ENCODE results near the gene FILIP1L.

Gene FILIP1L

DNA sequence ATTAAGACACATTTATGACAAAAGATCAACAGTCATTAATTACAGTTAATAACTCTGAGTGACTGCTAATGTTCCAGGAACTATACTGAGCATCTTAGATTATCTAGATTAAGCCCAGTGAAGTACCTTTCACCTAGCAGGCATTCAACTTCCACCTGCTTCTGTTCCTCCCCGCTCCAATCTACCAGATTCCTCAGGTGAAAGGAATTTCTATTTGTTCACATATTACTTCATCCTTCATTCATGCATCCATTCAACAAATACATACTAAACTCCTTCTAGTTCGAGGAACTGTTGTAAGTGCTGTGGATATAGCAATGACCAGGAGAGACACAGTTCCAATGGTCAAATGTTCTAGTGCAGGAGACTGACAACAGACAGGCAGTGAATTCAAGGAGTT is 139.3 kb downstream of the FILIP1L start:
- DNase-seq (ENCODE audit: low read depth, low spot score), result no peak

DNA sequence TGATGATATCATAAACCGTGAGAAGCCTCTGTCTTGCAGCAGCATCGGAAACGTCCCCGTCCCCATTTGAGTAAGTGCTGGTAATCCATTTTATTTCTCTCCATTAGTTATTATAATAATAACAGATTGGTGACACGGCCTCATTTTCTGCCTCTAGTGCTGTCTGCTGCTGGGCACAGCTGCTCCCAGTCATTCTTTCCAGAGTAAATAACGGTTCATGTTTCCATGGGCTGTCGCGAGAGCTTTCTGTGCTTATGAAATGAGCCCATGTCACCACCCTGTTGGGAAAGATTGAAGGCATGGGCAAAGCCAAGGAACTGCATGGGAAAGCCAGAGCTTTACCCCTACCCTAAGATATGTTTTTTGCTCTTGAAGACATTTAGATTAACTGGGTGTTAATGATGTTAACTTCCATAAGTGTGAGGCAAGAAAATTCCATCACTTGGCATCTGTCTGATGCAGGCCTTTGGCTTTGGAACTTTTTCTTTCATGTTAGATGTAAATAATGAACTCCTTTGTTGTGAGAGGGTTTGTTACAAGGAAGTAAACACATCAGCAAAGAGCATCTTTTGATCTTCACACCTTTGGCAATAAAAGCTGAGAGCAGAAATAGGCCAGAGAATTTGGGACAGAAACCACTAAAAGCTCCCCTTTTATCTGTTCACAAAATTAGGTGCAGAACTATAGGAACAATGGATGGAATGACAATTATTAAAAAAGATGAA is 141.8 kb downstream of the FILIP1L start:
- no peak for DNase-seq (ENCODE audit: low read depth, low spot score)

DNA sequence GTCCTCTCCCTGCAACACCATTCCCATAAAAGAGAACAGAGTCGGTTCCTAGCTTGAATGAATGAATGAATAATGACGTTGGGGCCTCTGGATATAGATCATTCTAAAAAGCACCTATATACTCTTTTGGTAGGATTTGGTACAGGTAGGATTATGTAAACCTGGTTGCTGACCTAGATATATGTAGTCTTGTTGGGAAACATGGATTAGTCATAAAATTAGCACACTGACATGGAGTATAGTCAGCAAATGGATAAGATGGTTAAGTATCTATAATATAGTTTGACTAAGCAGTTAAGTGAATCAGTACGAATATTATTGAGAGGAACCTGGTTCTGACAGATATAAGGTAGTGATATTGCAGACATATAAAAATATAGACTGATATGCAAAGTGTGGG is 142.5 kb downstream of the FILIP1L start:
- no peak for DNase-seq (ENCODE audit: low read depth, low spot score)

DNA sequence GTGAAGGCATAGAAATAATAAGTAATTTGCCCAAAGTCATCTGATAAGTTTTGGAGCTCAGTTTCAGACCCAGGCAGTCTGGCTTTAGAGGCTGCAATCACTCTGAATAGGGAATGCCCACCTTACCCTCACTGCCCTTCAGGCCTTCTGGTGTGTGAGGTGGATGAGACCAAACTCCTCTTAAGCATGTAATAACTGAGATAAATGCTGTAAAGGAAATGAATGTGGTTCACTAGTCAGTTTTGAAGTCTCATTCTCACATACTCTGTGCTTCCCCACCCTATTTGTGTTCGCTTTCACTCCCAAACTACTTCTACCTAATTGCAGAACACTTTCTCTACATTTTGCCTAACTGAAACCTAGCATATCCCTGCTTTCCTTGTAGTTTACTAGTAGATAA is 144.1 kb downstream of the FILIP1L start:
- no peak for DNase-seq (ENCODE audit: low read depth, low spot score)

DNA sequence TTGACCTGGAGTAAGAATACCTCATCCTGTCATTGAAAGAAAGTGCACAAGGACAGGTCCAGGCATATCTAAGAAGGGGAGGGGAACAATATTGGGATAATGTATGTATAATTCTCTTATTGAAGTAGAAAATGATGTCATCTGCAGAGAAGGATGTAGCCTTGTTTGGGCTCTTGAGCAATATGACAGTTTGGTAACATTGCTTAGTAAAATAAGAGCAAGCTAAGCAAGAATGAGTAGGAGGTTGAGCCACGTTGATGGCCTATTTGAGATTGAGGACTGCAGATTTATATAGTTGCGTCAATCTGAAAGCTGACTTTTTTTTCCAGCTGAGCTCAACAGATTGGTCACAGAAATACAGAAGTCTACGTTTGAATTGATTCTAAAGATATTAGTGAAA is 145.2 kb downstream of the FILIP1L start:
- no peak for DNase-seq (ENCODE audit: low read depth, low spot score)

DNA sequence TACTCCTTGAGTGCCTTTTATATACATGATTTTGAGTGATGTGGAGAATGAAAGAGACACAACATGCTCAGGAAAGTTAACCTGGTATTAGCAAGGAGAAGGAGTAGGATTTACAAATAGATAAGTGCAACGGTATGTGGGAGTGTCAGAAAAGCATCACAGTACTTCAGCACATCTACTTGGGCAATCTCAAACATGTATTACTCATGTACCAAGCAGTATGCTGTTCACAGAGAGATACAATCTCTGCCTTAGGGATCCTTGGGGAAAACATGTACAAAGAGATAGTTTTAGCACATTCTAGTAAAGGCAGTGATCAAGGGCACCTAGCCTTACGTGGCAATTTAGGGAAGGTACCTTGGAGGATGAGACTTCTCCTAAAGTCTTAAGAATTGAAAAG is 146.5 kb downstream of the FILIP1L start:
- DNase-seq (ENCODE audit: low read depth, low spot score), result no peak

DNA sequence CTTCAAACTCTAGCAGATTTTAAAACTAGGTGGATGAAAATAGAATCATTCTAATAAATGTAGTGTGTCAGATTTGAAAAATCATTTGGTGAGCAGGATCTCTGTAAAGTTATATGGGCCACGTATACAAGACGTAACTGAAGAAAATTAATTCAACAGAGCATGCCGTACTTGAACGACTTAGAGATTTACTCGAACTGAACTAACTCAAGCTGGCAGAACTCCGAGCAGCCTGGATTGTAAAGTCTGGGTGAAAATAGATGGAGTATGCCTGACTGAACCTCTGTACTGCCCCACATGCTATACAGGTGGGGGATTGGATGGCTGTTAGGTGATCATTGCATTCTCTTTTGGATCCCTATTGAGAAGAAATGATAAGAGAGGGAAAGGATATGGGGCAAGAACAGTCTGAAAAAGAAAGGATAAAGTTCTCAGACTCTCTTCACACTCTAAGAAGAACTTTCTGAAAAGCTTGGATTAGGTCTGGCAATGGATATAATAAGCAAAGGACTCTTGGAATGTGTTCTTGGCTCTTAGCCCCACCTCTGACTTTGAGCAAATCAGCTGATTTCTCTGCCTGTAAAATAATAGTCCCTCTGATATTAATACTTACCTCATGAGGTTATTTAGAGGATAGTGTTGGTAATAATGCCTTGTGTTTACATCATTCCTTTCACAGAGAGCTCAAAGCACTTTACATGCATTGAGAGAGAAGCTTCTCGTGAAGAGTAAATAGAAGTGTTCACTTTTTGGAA is 147.5 kb downstream of the FILIP1L start:
- no peak for DNase-seq (ENCODE audit: low read depth, low spot score)

DNA sequence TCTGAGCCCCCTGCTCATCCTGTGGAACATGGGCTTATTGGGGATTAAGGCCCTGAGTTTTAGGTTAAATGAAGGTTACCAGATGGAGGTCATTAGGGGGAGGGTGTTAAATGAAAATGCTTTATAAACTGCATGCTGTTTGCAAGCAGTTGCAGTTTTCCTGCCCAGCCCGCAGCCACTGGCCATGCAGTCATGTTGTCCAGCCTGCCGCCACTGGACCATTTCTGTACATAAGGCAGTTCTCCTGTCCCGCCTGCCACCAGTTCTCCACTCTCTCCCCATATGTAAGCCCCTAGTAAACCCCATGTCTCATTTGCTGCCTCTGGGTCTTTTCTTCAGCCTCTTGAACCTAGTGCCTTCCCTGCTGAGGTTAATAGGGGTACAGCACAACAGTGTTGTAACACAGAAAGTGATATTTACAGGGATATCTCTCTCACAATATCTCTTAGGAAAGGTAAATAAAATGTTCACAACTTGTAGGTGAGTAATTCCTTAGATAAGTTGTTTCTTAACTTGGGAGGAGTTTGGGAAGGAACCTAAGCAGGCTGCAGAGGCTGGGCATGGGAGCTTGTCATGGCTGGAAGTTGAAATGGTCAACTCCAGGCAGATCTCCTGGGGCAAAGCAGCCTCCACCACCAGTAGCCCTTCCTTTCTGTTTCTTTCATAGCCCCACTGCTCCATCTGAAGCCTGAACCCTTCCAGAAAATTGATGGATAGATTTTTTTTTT is 148.5 kb downstream of the FILIP1L start:
- no peak for DNase-seq (ENCODE audit: low read depth, low spot score)

DNA sequence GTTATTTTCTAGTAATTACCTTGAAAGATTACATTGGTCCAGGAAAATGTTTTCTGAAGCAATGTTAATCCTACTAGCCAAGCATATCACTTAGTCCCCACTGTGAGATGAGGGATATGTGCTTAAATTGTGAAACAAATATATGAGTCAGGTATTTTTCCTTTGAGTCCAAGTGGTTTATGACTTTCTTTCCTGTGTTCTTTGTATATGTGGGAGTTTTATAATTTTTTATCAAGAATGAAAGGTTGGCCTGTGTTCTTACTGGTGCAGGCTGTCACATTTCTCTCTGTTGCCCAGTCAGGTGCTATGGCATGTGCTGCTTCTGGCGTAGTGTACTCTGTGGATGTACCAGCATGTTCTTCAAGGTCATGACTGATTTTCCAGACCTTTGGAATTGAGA is 149.2 kb downstream of the FILIP1L start:
- DNase-seq (ENCODE audit: low read depth, low spot score), result no peak

DNA sequence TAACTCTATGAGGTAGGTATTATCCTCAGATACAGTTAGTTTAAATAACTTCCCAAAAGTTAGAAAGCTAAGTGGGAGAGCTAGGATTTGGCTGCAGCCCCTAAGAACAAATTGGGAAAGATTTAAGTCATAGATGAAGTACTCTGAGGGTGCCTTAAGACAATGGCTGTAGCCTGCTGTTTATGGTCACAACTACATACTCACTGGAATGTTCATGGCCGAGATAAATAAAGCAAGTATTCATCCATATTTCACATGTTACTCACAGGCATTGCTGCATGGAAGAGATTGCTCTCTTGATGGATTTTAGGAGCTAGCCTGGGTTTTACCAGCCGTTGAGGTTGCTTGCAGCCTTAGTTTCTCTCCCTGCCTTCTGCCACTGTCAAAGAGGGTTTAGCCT is 151.6 kb downstream of the FILIP1L start:
- no peak for DNase-seq (ENCODE audit: low read depth, low spot score)

DNA sequence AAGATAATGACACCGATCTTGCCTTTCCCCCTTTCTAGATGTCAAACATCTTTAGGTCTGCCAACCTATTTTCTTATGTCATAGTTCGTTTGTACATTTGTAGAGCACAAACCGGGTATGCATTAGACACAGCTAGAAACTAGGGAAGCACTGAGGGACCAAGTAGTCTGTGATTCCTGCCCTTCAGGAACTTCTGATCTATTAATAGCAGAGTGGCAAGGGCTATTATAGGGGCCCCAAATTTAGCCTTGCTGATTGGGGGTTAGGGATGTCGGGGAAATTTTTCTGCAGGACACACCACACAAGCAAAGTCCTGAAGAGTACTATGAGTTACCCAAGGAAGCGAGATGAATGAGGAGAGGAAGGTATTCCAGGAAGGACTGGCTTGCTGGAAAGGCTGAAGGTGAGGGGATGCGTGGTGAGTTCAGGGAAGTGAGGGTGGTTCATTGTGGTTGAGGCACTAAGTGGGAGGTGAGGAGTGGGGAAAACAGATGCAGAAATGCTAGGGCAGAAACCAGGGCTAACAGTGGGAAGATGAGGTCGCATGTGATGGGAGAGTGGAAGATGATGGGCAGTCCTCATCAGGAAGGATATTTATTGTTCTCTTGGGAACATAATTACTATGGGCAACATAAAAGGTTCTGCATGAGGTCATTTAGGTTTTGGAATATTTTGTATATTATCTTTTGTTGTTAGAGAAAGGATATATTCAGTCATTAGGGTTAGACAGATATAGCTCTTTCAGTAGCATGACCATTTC is 152.4 kb downstream of the FILIP1L start:
- DNase-seq (ENCODE audit: low read depth, low spot score), result no peak

DNA sequence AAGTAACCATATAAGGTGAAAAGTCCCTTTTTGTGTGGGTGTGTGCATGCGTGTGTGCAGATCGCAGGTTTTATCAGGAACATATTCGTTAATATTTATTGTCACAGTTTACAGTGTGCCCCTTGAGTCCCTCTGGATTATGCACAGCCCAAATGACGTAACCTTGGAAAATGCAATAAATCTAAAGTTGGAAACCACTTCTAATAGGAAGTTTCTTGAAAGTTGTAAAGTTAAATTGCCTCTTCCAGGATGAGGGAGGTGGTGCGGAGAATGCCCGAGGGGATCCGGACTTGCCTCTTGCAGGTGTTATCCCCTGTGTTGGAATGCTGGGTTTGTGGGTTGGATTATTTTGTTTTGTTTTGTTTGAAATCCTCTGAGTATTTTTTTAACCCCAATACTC is 153.4 kb downstream of the FILIP1L start:
- DNase-seq (ENCODE audit: low read depth, low spot score), result no peak

DNA sequence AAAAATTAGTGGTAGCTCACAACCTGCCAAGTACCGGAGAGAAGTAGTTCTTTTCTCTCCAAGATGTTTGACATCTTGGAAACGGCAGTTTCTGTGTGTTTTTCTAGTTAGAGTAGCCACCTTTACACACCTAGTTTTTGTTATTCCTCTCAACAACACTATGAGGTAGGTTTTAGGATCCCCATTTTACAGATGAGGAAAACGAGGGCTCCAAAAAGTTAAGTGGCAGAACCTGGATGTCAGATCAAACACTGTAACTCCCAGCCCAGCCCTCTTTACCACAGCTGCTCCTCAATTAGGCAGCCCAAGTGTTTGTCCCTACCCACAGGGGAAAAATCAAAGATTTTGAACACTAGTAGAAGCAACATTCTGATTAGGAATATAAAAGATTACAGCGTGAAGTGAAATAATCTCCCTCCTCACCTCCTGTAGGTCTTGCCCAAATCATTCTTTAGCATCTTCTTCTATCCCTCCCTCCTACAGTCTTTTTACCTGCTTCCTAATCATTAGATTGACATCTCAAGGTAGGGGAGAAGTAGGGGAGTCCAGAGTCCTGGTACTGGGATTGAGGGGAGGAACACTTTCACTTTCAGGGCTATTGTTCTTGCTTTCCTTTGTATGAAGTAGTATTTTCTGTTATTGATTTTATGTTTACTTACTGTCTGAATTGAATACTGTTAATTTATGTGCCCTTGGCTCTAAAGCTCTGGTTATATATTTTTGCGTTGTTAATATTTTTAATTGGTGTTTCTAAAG is 154.0 kb downstream of the FILIP1L start:
- DNase-seq (ENCODE audit: low read depth, low spot score), result no peak

DNA sequence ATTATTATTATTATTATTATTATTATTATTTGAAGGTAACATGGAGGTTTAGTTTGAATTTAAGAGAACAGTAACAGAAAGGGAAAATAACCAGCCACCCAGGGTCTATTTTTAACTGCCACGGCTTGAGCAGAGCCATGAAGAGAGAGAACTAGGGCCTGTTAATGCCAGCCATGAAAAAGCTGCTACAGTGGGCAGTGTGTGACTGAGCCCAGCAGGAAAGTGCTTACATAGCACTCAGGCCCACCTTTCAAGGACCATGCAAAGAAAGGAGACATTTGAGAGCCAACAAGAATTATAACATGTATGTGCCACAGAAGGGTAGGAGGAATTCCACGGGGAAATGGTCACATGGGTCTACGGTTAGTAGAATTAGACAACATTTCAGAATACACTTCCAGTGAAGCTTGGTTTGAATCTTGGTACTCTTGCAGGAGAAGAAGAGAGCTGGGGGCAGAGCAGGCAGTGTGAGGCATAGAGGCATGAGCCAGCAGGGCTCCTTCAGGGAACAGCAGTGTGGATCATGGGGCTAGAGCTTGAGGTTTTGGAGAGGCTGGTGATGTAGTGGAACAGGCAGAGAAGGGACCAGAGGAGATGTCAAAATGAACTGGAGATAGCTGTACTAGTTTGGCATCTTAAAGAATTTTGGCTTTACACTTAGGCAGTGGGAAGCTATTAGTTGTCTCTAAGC is 155.9 kb downstream of the FILIP1L start:
- DNase-seq (ENCODE audit: low read depth, low spot score), result no peak

DNA sequence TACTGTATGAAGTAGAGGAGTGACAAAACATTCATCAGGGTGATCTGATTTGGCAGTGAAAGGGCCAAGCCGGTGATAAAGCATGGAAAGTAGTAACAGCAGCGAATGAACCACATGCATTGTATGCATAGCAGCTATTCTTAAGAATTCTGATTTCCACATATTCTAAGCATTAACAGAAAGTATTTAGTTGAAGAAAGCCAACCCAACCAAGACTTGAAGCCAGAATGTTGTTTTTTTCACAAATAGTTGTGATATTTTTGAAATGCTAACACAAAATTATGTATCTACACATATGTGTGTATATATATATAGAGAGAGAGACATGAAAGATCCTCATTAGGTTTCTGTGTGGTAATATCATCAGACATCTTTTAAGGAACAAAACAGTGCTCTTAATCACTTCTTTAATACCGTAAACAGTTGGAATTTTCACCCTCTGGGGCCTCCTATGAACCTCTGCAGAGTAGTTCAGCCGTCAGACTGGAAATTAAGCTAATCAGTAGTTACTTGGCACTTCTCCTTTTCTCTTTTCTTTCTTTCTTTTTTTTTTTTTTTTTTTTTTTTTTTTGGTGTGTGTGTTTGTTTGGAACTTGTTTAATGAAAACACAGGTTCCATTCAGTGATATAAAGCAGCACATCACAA is 157.0 kb downstream of the FILIP1L start:
- no peak for DNase-seq (ENCODE audit: low read depth, low spot score)

DNA sequence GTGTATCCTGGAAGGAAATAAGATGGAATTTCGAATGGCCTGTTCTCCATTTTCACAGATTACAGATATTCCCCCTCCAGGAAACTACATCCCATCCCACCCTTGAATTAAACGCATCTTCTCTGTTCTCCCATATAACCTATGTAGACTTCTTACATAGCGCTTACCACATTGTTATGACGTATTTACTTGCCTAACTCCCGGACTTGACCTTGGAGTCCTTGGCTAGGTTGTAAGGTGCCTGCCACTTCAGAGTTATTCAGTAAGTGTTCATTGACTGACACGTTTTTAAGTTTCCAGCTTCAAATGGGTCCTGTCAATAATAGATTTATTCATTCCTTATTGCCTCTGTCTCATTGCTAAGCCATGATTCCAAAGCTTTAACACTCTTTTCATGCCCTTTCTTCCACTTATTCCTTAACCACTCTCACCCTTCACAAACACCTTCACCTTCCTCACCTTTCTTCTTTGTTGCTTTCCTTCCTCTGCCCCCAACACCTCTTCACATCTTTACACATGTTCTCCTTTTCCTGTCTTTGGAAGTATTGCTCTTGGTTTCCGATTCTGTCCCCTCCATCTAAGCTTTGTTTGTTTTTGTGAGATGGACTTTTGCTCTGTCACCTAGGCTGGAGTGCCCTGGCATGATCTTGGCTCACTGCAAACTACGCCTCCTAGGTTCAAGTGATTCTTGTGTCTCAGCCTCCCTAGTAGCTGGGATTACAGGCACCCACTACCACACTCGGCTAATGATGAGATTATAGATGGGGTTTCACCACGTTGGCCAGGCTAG is 158.3 kb downstream of the FILIP1L start:
- no peak for DNase-seq (ENCODE audit: low read depth, low spot score)

DNA sequence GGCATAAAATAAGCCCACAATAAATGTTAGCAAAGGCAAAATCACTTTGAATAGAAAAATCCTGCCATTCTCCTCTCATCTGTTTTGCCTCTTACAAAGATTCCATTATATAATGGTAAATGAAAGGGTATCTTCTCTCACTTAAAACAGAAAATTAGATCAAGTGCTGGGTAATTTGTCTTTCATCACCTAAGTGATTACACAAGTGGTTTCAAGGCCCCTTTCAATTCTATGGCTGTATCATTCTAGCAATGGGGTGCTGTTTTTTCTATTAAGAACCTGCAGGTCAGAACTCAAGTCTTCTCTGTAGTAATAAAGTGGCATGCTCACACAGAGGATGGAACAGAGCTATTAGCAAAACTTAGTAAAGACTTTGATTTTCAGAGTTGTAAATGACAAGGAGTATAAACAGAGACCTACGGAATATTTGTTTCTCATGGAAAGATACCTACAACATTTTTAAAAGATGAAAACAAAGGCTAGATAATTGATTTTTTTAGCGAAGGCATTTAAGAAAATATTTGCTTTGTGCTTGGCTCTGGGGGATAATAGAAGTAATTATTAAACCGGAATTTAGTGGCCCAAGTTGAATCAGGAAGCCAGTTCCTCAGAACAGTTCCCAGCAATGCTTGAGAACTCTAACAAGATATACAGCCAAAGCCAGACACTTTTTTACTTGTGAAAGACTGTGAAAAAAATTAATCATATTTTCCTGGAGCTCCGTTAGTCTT is 159.2 kb downstream of the FILIP1L start:
- no peak for DNase-seq (ENCODE audit: low read depth, low spot score)

DNA sequence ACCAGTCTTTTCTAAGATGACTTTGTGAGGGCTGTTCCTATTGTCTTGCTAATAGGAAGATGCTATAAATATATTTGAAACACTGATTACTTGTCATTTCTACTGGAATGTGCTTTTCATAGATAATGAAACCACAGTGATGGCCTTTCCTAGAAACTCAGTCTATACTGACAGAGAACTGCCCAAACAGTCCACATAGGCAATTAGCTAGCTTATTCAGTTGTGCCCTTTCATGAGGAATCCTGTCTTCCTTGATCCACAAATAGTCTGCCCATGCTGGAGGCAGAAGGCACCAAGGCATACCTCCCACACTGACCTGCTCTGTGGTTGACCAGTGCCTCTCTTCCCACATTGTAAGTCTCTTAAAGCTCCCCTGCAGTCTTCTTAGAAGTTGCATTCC is 160.7 kb downstream of the FILIP1L start:
- no peak for DNase-seq (ENCODE audit: low read depth, low spot score)

DNA sequence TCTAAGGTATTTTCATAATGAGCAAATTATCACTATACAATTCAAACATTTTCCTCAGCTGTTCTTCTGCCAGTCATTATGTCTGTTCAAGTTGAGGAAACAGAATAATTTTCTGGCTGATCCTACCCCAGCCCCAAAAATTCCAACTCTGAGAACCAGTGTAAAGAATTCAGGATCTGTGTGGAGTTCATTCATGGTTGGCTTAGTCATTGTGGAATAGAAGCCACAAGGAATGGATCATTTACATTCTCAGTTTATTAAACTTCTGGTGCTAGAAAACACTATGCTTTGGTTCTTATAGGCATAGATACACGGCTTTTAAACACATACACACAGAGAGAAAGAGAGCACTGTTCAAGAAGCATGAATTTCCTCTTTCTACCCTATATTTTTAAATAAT is 162.0 kb downstream of the FILIP1L start:
- no peak for DNase-seq (ENCODE audit: low read depth, low spot score)

Measured in iPS DF 19.7 (cell line).